B cell (primary cell): Measurements from ENCODE around the gene ACSF2. TPM values are rescaled to one million over a fixed set of nuclear protein-coding genes. Genes with fewer than 3 reads are reported as not detected.

Experiments
- ATAC-seq: fragments of 200-7000 bp; cut with Tn5 transposase; one replicate; pipeline ENCODE4 v1.10.0; 2021; ENCODE audit warnings: low read depth, mild to moderate bottlenecking, moderate number of reproducible peaks, moderate library complexity
- CTCF ChIA-PET: fragments of 350-600 bp; sonication (Branson Sonifier 250); formaldehyde crosslinking; loops from one replicate; lab custom pipeline; 2021; ENCODE audit warnings: antibody characterized with exemption, inconsistent platforms; lab: Charles Lee
- POLR2A ChIA-PET: fragments of 350-600 bp; sonication (Branson Sonifier 250); formaldehyde crosslinking; loops from one replicate; lab custom pipeline; 2021; ENCODE audit warnings: antibody characterized with exemption; lab: Charles Lee
- DNase-seq: peaks from one replicate; pipeline ENCODE4 v3.0.0; 2013
- H2AFZ ChIP-seq: 2 replicates; pipeline ENCODE4 v1.6.1; 2012; ENCODE audit warnings: mild to moderate bottlenecking, low read depth, low read length; ENCODE audit not compliant: insufficient read depth, poor library complexity, severe bottlenecking
- H3K27ac ChIP-seq, 2 donors: 1 replicate in 1 of 2; 2 replicates in 1 of 2; pipeline ENCODE4 v1.5.1; 2012 to 2013; ENCODE audit warnings: low read length in 2 of 2, mild to moderate bottlenecking in 2 of 2, moderate library complexity in 1 of 2
- H3K27me3 ChIP-seq, 4 experiments: fragments of 200-600 bp in 1 of 4; sonication (generic) in 1 of 4; replicated peaks in 1 of 4; 1 replicate in 2 of 4; 2 replicates in 2 of 4; pipeline versions ENCODE4 v1.6.1 to v1.7.0; 2013 to 2016; ENCODE audit warnings: low read length in 3 of 4, mild to moderate bottlenecking in 2 of 4, mixed read lengths in 1 of 4, moderate library complexity in 1 of 4; ENCODE audit not compliant: insufficient read depth in 4 of 4, control insufficient read depth in 3 of 4; ENCODE audit errors: control extremely low read depth in 1 of 4
- H3K36me3 ChIP-seq, 2 experiments: replicated peaks in 1 of 2; 1 replicate in 1 of 2; 2 replicates in 1 of 2; pipeline versions ENCODE4 v1.6.1 to v1.7.1; 2013; ENCODE audit warnings: low read length in 1 of 2; ENCODE audit not compliant: insufficient read depth in 2 of 2, control insufficient read depth in 1 of 2; ENCODE audit errors: control extremely low read depth in 1 of 2, extremely low read depth in 1 of 2
- H3K4me1 ChIP-seq, 2 donors: fragments of 200-600 bp in 1 of 2; sonication (generic) in 1 of 2; 1 replicate in 1 of 2; 2 replicates in 1 of 2; pipeline versions ENCODE4 v1.5.1 to v1.6.1; 2013 to 2017; ENCODE audit warnings: low read length in 2 of 2; ENCODE audit not compliant: control insufficient read depth in 2 of 2, insufficient read depth in 2 of 2
- H3K4me2 ChIP-seq: replicated peaks from 2 replicates; pipeline ENCODE3; 2012; ENCODE audit warnings: mild to moderate bottlenecking, low read depth, low read length; ENCODE audit not compliant: poor library complexity, severe bottlenecking
- H3K4me3 ChIP-seq, 5 experiments: fragments of 200-600 bp in 1 of 5; sonication (generic) in 1 of 5; 1 replicate in 3 of 5; 2 replicates in 2 of 5; pipeline versions ENCODE4 v1.5.1 to v1.7.0; 2011 to 2016; ENCODE audit warnings: low read length in 4 of 5, mild to moderate bottlenecking in 4 of 5, low read depth in 2 of 5, control low read depth in 1 of 5, moderate library complexity in 1 of 5; ENCODE audit not compliant: insufficient read depth in 1 of 5; ENCODE audit errors: control extremely low read depth in 1 of 5, extremely low read depth in 1 of 5
- H3K79me2 ChIP-seq: fragments of 200-600 bp; sonication (generic); one replicate; pipeline ENCODE4 v1.6.0; 2016; ENCODE audit warnings: low read length; ENCODE audit not compliant: control insufficient read depth, insufficient read depth
- H3K9ac ChIP-seq: fragments of 200-600 bp; sonication (generic); 2 replicates; pipeline ENCODE4 v1.6.1; 2017; ENCODE audit warnings: mild to moderate bottlenecking, low read length, moderate library complexity
- H3K9me3 ChIP-seq, 3 donors: one replicate each; pipeline versions ENCODE4 v1.6.1 to v1.7.1; 2013; ENCODE audit warnings: low read length in 2 of 3; ENCODE audit not compliant: control insufficient read depth in 2 of 3, insufficient read depth in 1 of 3; ENCODE audit errors: control extremely low read depth in 1 of 3
- H4K20me1 ChIP-seq: 2 replicates; pipeline ENCODE4 v1.6.0; 2012; ENCODE audit warnings: mild to moderate bottlenecking, low read length; ENCODE audit not compliant: insufficient read depth, control insufficient read depth, poor library complexity, severe bottlenecking
- H3K27ac Mint-ChIP-seq: one replicate; pipeline ENCODE4 v1.8.0; 2021; ENCODE audit warnings: mixed read lengths
- H3K27me3 Mint-ChIP-seq: one replicate; pipeline ENCODE4 v1.8.0; 2021; ENCODE audit warnings: mixed read lengths
- H3K4me1 Mint-ChIP-seq: one replicate; pipeline ENCODE4 v1.8.0; 2021; ENCODE audit warnings: mixed read lengths
- H3K4me3 Mint-ChIP-seq: one replicate; pipeline ENCODE4 v1.8.0; 2021; ENCODE audit warnings: mixed read lengths
- H3K9me3 Mint-ChIP-seq: one replicate; pipeline ENCODE4 v1.8.0; 2022; ENCODE audit warnings: mixed read lengths; ENCODE audit not compliant: insufficient read depth
- CTCF ChIP-seq: fragments of 200-600 bp; IDR thresholded peaks from one replicate; pipeline ENCODE4 v1.8.0; 2022; ENCODE audit warnings: antibody characterized with exemption, mild to moderate bottlenecking
- EZH2 ChIP-seq: IDR thresholded peaks from 2 replicates; pipeline ENCODE4 v1.6.1; 2012; ENCODE audit warnings: borderline replicate concordance, low read depth, mild to moderate bottlenecking, moderate library complexity, low read length; ENCODE audit not compliant: insufficient read depth, poor library complexity, severe bottlenecking
- WGBS: methylation state at CpG from one replicate; pipeline ENCODE4 v1.1.5; 2013; ENCODE audit warnings: missing lambda C conversion rate; ENCODE audit not compliant: insufficient coverage; 5-methylcytosine and 5-hydroxymethylcytosine counted together
- intact Hi-C: fragments of 100-400 bp; cut with micrococcal nuclease; formaldehyde crosslinking; loops from one replicate; pipeline ENCODE4 v1.10.0; 2022
- polyA plus RNA-seq: library from polyadenylated mRNA; depleted of rRNA; stranded (reverse); fragments of >200 nt; gene quantifications from 2 replicates; pipeline ENCODE4 v1.2.3, GENCODE V29; 2012
- total RNA-seq, 2 donors: library from RNA; stranded (reverse); fragments of 120-200 nt in 1 of 2; gene quantifications; 1 replicate in 1 of 2; 2 replicates in 1 of 2; pipeline versions ENCODE4 v1.2.3 to v1.2.4, GENCODE V29; 2013 to 2022

Gene ACSF2
- total and polyA plus RNA-seq, 2 donors (not counting 1 experiment from before 2014, with no cell fraction given), result 59.6 to 66.1 TPM

- Histone ChIP-seq H3K9ac (no peak overlapping the region), H3K79me2 (no peaks in the 10 kb centered on the region), H3K4me3 (no peak overlapping the region), H2AFZ (no peak overlapping the region), H3K27me3 (no peaks in the 10 kb centered on the region), H3K27ac (no peak overlapping the region), H3K4me1 (no peaks in the 10 kb centered on the region), H4K20me1 (no peaks in the 10 kb centered on the region), H3K4me2 (no peak overlapping the region), H3K9me3 (no peaks in the 10 kb centered on the region), H3K36me3 (peaks cover 16 to 48% of the 10 kb centered on the region in 2 experiments)
- ATAC-seq (no peak), DNase-seq (no peak)
- CTCF ChIA-PET, result interaction anchor here (1.5 to 3.3 kb wide), 3 partner anchors 15 to 18 kb away, joined by 4 to 15 read pairs (median 7); partner anchors contain the start of gene LRRC59
- Mint-ChIP-seq H3K27ac (no peak overlapping the region), H3K27me3 (no peaks in the 10 kb centered on the region), H3K4me1 (no peaks in the 10 kb centered on the region), H3K4me3 (no peak overlapping the region), H3K9me3 (no peaks in the 10 kb centered on the region)
- POLR2A ChIA-PET, result interaction anchor here (1.6 kb wide), 1 partner anchor 17 kb away, joined by 4 read pairs; the partner anchor contains the start of gene LRRC59
- WGBS, result 97% methylated on average over 9 of the region's 13 CpGs
- TF ChIP-seq CTCF, result no peak
- no peak for TF ChIP-seq EZH2
- intact Hi-C loops, result no loop called here
Observed at GRCh38 chr17:50380369-50381259, 45.4 kb upstream of the ACSF2 start.
